ENCODE data around the gene NSF. TPM values are rescaled to one million over a fixed set of nuclear protein-coding genes. Genes with fewer than 3 reads are reported as not detected.
"Not testable (repeated sequence)": the region's sequence is repeated elsewhere in the genome, so short reads cannot be mapped to it uniquely, and the experiment has no call there.

The NSF gene
- total RNA-seq, 2 donors from 2014 or later, result 21.6 to 22.6 TPM

GRCh38 chr17:46785696-46786095 is 195.2 kb downstream of the NSF start:
- H3K36me3 Mint-ChIP-seq (ENCODE audit: low read depth), result peaks cover 4% of the 10 kb centered on the region

GRCh38 chr17:46787478-46787877 is 197.0 kb downstream of the NSF start:
- Mint-ChIP-seq H3K27ac (no peak overlapping the region), H3K4me3 (peak overlapping the region; percentile 36), H3K36me3 (ENCODE audit: low read depth) (peaks cover 6% of the 10 kb centered on the region), H3K4me1 (peaks cover 2% of the 10 kb centered on the region), H3K27me3 (peaks cover 41% of the 10 kb centered on the region)
- DNase-seq (no peak), ATAC-seq (no peak)
- no peaks in the 10 kb centered on the region for H3K9me3 ChIP-seq (ENCODE audit: control insufficient read depth, low read length, poor library complexity, severe bottlenecking)

More at GRCh38 chr17:46785696-46786095, 195.2 kb downstream of the NSF start:
- H3K27ac Mint-ChIP-seq, result no peak overlapping the region
- peaks cover 4% of the 10 kb centered on the region for H3K4me1 Mint-ChIP-seq
- no peaks in the 10 kb centered on the region for H3K9me3 ChIP-seq (ENCODE audit: control insufficient read depth, low read length, poor library complexity, severe bottlenecking)
- ATAC-seq (no peak), DNase-seq (no peak)
- H3K27me3 Mint-ChIP-seq, result peaks cover 25% of the 10 kb centered on the region
- H3K4me3 Mint-ChIP-seq, result no peak overlapping the region

- peaks cover 2% of the 10 kb centered on the region for H3K4me1 Mint-ChIP-seq
- H3K27me3 Mint-ChIP-seq, result peaks cover 40% of the 10 kb centered on the region
- no peak for ATAC-seq
- DNase-seq, result no peak
- no peaks in the 10 kb centered on the region for H3K9me3 ChIP-seq (ENCODE audit: control insufficient read depth, low read length, poor library complexity, severe bottlenecking)
- H3K4me3 Mint-ChIP-seq, result no peak overlapping the region
- H3K36me3 Mint-ChIP-seq (ENCODE audit: low read depth), result peaks cover 6% of the 10 kb centered on the region
- no peak overlapping the region for H3K27ac Mint-ChIP-seq
Measured at GRCh38 chr17:46788300-46788699, 197.8 kb downstream of the NSF start.

GRCh38 chr17:46788796-46789195 is 198.3 kb downstream of the NSF start:
- Mint-ChIP-seq H3K4me3 (no peak overlapping the region), H3K36me3 (ENCODE audit: low read depth) (peaks cover 6% of the 10 kb centered on the region), H3K27me3 (peaks cover 40% of the 10 kb centered on the region), H3K27ac (no peak overlapping the region), H3K4me1 (peaks cover 2% of the 10 kb centered on the region)
- no peaks in the 10 kb centered on the region for H3K9me3 ChIP-seq (ENCODE audit: control insufficient read depth, low read length, poor library complexity, severe bottlenecking)
- ATAC-seq (no peak), DNase-seq (no peak)

- Mint-ChIP-seq H3K36me3 (ENCODE audit: low read depth) (peaks cover 6% of the 10 kb centered on the region), H3K27ac (no peak overlapping the region), H3K27me3 (peaks cover 43% of the 10 kb centered on the region), H3K4me3 (no peak overlapping the region), H3K4me1 (peaks cover 2% of the 10 kb centered on the region)
- no peaks in the 10 kb centered on the region for H3K9me3 ChIP-seq (ENCODE audit: control insufficient read depth, low read length, poor library complexity, severe bottlenecking)
- DNase-seq, result no peak
- ATAC-seq, result no peak
Measured at GRCh38 chr17:46789610-46790009, 199.1 kb downstream of the NSF start.

- H3K9me3 ChIP-seq (ENCODE audit: control insufficient read depth, low read length, poor library complexity, severe bottlenecking), result no peaks in the 10 kb centered on the region
- Mint-ChIP-seq H3K36me3 (ENCODE audit: low read depth) (peaks cover 6% of the 10 kb centered on the region), H3K4me3 (no peak overlapping the region), H3K4me1 (peaks cover 2% of the 10 kb centered on the region), H3K27me3 (peaks cover 46% of the 10 kb centered on the region), H3K27ac (no peak overlapping the region)
- no peak for ATAC-seq
- DNase-seq, result no peak
Measured at GRCh38 chr17:46790216-46790615, 199.7 kb downstream of the NSF start.

GRCh38 chr17:46791531-46791930 is 201.1 kb downstream of the NSF start:
- peaks cover 59% of the 10 kb centered on the region for H3K27me3 Mint-ChIP-seq
- H3K9me3 ChIP-seq (ENCODE audit: control insufficient read depth, low read length, poor library complexity, severe bottlenecking), result no peaks in the 10 kb centered on the region
- H3K4me3 Mint-ChIP-seq, result no peak overlapping the region
- H3K27ac Mint-ChIP-seq, result no peak overlapping the region
- peaks cover 8% of the 10 kb centered on the region for H3K36me3 Mint-ChIP-seq (ENCODE audit: low read depth)
- peaks cover 5% of the 10 kb centered on the region for H3K4me1 Mint-ChIP-seq
- DNase-seq (no peak), ATAC-seq (no peak)

- peaks cover 5% of the 10 kb centered on the region for H3K4me1 Mint-ChIP-seq
- DNase-seq, result no peak
- H3K4me3 Mint-ChIP-seq, result no peak overlapping the region
- no peaks in the 10 kb centered on the region for H3K9me3 ChIP-seq (ENCODE audit: control insufficient read depth, low read length, poor library complexity, severe bottlenecking)
- no peak for ATAC-seq
- H3K27me3 Mint-ChIP-seq, result peaks cover 65% of the 10 kb centered on the region
- no peak overlapping the region for H3K27ac Mint-ChIP-seq
- peaks cover 8% of the 10 kb centered on the region for H3K36me3 Mint-ChIP-seq (ENCODE audit: low read depth)
Measured at GRCh38 chr17:46792071-46792470, 201.6 kb downstream of the NSF start.

- H3K4me1 Mint-ChIP-seq; H3K27ac Mint-ChIP-seq; ATAC-seq; DNase-seq; H3K4me3 Mint-ChIP-seq; H3K36me3 Mint-ChIP-seq (ENCODE audit: low read depth); H3K9me3 ChIP-seq (ENCODE audit: control insufficient read depth, low read length, poor library complexity, severe bottlenecking): not testable (repeated sequence)
- H3K27me3 Mint-ChIP-seq, result peaks cover 70% of the 10 kb centered on the region
Measured at GRCh38 chr17:46793023-46793422, 202.6 kb downstream of the NSF start.

GRCh38 chr17:46793541-46793940 is 203.1 kb downstream of the NSF start:
- Mint-ChIP-seq H3K36me3 (ENCODE audit: low read depth) (peaks cover 6% of the 10 kb centered on the region), H3K27ac (no peak overlapping the region), H3K4me3 (no peak overlapping the region), H3K27me3 (peaks cover 68% of the 10 kb centered on the region), H3K4me1 (peaks cover 5% of the 10 kb centered on the region)
- no peak for ATAC-seq
- H3K9me3 ChIP-seq (ENCODE audit: control insufficient read depth, low read length, poor library complexity, severe bottlenecking), result no peaks in the 10 kb centered on the region
- no peak for DNase-seq

- ATAC-seq (no peak), DNase-seq (no peak)
- H3K4me1 Mint-ChIP-seq, result peaks cover 3% of the 10 kb centered on the region
- H3K36me3 Mint-ChIP-seq (ENCODE audit: low read depth), result peaks cover 4% of the 10 kb centered on the region
- no peak overlapping the region for H3K27ac Mint-ChIP-seq
- H3K27me3 Mint-ChIP-seq, result peaks cover 61% of the 10 kb centered on the region
- H3K9me3 ChIP-seq (ENCODE audit: control insufficient read depth, low read length, poor library complexity, severe bottlenecking), result no peaks in the 10 kb centered on the region
- H3K4me3 Mint-ChIP-seq, result no peak overlapping the region
Measured at GRCh38 chr17:46794318-46794717, 203.8 kb downstream of the NSF start.

- peaks cover 56% of the 10 kb centered on the region for H3K27me3 Mint-ChIP-seq
- H3K36me3 Mint-ChIP-seq (ENCODE audit: low read depth), result peaks cover 4% of the 10 kb centered on the region
- ATAC-seq (no peak), DNase-seq (no peak)
- peaks cover 3% of the 10 kb centered on the region for H3K4me1 Mint-ChIP-seq
- H3K27ac Mint-ChIP-seq, result no peak overlapping the region
- H3K9me3 ChIP-seq (ENCODE audit: control insufficient read depth, low read length, poor library complexity, severe bottlenecking), result no peaks in the 10 kb centered on the region
- no peak overlapping the region for H3K4me3 Mint-ChIP-seq
Measured at GRCh38 chr17:46795379-46795952, 205.0 kb downstream of the NSF start.

GRCh38 chr17:46796084-46796483 is 205.6 kb downstream of the NSF start:
- H3K4me1 Mint-ChIP-seq, result peaks cover 3% of the 10 kb centered on the region
- no peaks in the 10 kb centered on the region for H3K9me3 ChIP-seq (ENCODE audit: control insufficient read depth, low read length, poor library complexity, severe bottlenecking)
- DNase-seq, result no peak
- peaks cover 2% of the 10 kb centered on the region for H3K36me3 Mint-ChIP-seq (ENCODE audit: low read depth)
- peaks cover 50% of the 10 kb centered on the region for H3K27me3 Mint-ChIP-seq
- no peak overlapping the region for H3K4me3 Mint-ChIP-seq
- no peak for ATAC-seq
- H3K27ac Mint-ChIP-seq, result no peak overlapping the region

GRCh38 chr17:46796524-46796923 is 206.1 kb downstream of the NSF start:
- Mint-ChIP-seq H3K36me3 (ENCODE audit: low read depth) (peaks cover 2% of the 10 kb centered on the region), H3K27ac (no peak overlapping the region), H3K27me3 (peaks cover 45% of the 10 kb centered on the region), H3K4me1 (peaks cover 3% of the 10 kb centered on the region), H3K4me3 (no peak overlapping the region)
- H3K9me3 ChIP-seq (ENCODE audit: control insufficient read depth, low read length, poor library complexity, severe bottlenecking), result no peaks in the 10 kb centered on the region
- ATAC-seq, result no peak
- no peak for DNase-seq

Measured in T-helper 17 cell (primary cell).